SU-DHL-6 (cell line): Measurements from ENCODE around the gene DDR2.

ENCODE experiments used
- H2AFZ ChIP-seq: fragments of 200-600 bp; sonication (generic); 2 replicates; pipeline ENCODE4 v1.6.1; 2014; ENCODE audit warnings: low read depth, mild to moderate bottlenecking, moderate library complexity, mixed read lengths, antibody characterized with exemption, low read length; ENCODE audit not compliant: severe bottlenecking
- H3F3A ChIP-seq: fragments of 200-600 bp; shearing (Covaris generic); 2 replicates; pipeline ENCODE4 v1.6.0; 2016; ENCODE audit warnings: antibody characterized with exemption, mild to moderate bottlenecking; ENCODE audit not compliant: insufficient read depth
- H3K27ac ChIP-seq: fragments of 200-600 bp; sonication (generic); 2 replicates; pipeline ENCODE4 v1.5.1; 2016; ENCODE audit warnings: low read depth, mild to moderate bottlenecking, low read length, moderate library complexity, mixed read lengths
- H3K27me3 ChIP-seq: fragments of 200-600 bp; sonication (generic), shearing (Covaris generic); 2 replicates; pipeline ENCODE4 v1.6.0; 2014; ENCODE audit warnings: mild to moderate bottlenecking, low read length
- H3K36me3 ChIP-seq: fragments of 200-600 bp; sonication (generic); 2 replicates; pipeline ENCODE4 v1.6.1; 2014; ENCODE audit warnings: mild to moderate bottlenecking, low read length, mixed read lengths
- H3K4me2 ChIP-seq: fragments of 300-600, 200-600 bp; shearing (Covaris generic), sonication (generic); 2 replicates; pipeline ENCODE4 v1.6.0; 2014; ENCODE audit warnings: low read length, low read depth, mild to moderate bottlenecking; ENCODE audit not compliant: poor library complexity, severe bottlenecking
- H3K4me3 ChIP-seq: fragments of 200-600 bp; sonication (generic); 2 replicates; pipeline ENCODE4 v1.5.1; 2014; ENCODE audit warnings: antibody characterized with exemption, low read length, mild to moderate bottlenecking, mixed read lengths; ENCODE audit not compliant: insufficient read depth, poor library complexity, severe bottlenecking
- H3K79me2 ChIP-seq: fragments of 200-600 bp; sonication (generic); 2 replicates; pipeline ENCODE4 v1.6.1; 2014; ENCODE audit warnings: mild to moderate bottlenecking, low read length, moderate library complexity; ENCODE audit not compliant: insufficient read depth
- H3K9ac ChIP-seq: fragments of 200-600 bp; sonication (generic); 2 replicates; pipeline ENCODE4 v1.7.0; 2014; ENCODE audit warnings: mild to moderate bottlenecking, low read length
- H3K9me2 ChIP-seq: fragments of 200-600 bp; sonication (generic); replicated peaks from 2 replicates; pipeline ENCODE4 v1.6.1; 2014; ENCODE audit warnings: low read length; ENCODE audit not compliant: insufficient read depth
- H3K9me3 ChIP-seq: fragments of 200-600 bp; sonication (generic); 2 replicates; pipeline ENCODE4 v1.6.1; 2014; ENCODE audit warnings: low read length, mixed read lengths; ENCODE audit not compliant: insufficient read depth
- H4K20me1 ChIP-seq: fragments of 200-600 bp; sonication (generic); 2 replicates; pipeline ENCODE4 v1.6.1; 2014; ENCODE audit warnings: low read depth, mild to moderate bottlenecking, antibody characterized with exemption, low read length, moderate library complexity, mixed read lengths
- CTCF ChIP-seq: fragments of 200-600 bp; sonication (generic); IDR thresholded peaks from one replicate; pipeline ENCODE4 v1.5.1; 2017; ENCODE audit warnings: antibody characterized with exemption, mild to moderate bottlenecking, low read length, moderate library complexity; ENCODE audit not compliant: insufficient read depth, poor library complexity, severe bottlenecking
- EZH2phosphoT487 ChIP-seq: fragments of 200-600 bp; sonication (generic), shearing (Covaris generic); conservative IDR thresholded peaks from 2 replicates; pipeline ENCODE4 v1.6.1; 2018; ENCODE audit warnings: mild to moderate bottlenecking, antibody characterized with exemption, low read length, moderate library complexity, mixed read lengths

Gene DDR2

GRCh38 chr1:162706003-162706402 lies 73.7 kb downstream of the DDR2 start:
- Histone ChIP-seq H3F3A (no peaks in the 10 kb centered on the region), H4K20me1 (no peaks in the 10 kb centered on the region), H3K9me2 (no peaks in the 10 kb centered on the region), H2AFZ (no peak overlapping the region), H3K9ac (no peak overlapping the region), H3K4me2 (no peak overlapping the region), H3K9me3 (no peaks in the 10 kb centered on the region), H3K4me3 (no peak overlapping the region), H3K36me3 (no peaks in the 10 kb centered on the region), H3K79me2 (no peaks in the 10 kb centered on the region), H3K27me3 (no peaks in the 10 kb centered on the region), H3K27ac (no peak overlapping the region)
- TF ChIP-seq CTCF (no peak), EZH2phosphoT487 (no peak)

GRCh38 chr1:162706606-162707005 lies 74.3 kb downstream of the DDR2 start:
- Histone ChIP-seq H3K79me2 (no peaks in the 10 kb centered on the region), H4K20me1 (no peaks in the 10 kb centered on the region), H3K36me3 (no peaks in the 10 kb centered on the region)

GRCh38 chr1:162708286-162708685 lies 76.0 kb downstream of the DDR2 start:
- H3K4me3 ChIP-seq: no peak overlapping the region
- H3K36me3 ChIP-seq: no peaks in the 10 kb centered on the region
- H3K9me3 ChIP-seq: no peaks in the 10 kb centered on the region
- H3K79me2 ChIP-seq: no peaks in the 10 kb centered on the region
- H3K27me3 ChIP-seq: no peaks in the 10 kb centered on the region
- no peaks in the 10 kb centered on the region for H3K9me2 ChIP-seq
- no peak overlapping the region for H2AFZ ChIP-seq
- no peaks in the 10 kb centered on the region for H4K20me1 ChIP-seq
- H3K4me2 ChIP-seq: no peak overlapping the region
- TF ChIP-seq EZH2phosphoT487 (no peak), CTCF (no peak)
- no peak overlapping the region for H3K27ac ChIP-seq
- no peak overlapping the region for H3K9ac ChIP-seq
- no peaks in the 10 kb centered on the region for H3F3A ChIP-seq

More at GRCh38 chr1:162706606-162707005, 74.3 kb downstream of the DDR2 start:
- Histone ChIP-seq H3K9me3 (no peaks in the 10 kb centered on the region), H3F3A (no peaks in the 10 kb centered on the region), H3K4me2 (no peak overlapping the region), H3K4me3 (no peak overlapping the region), H3K9ac (no peak overlapping the region), H3K27ac (no peak overlapping the region), H3K27me3 (no peaks in the 10 kb centered on the region), H2AFZ (no peak overlapping the region), H3K9me2 (no peaks in the 10 kb centered on the region)
- TF ChIP-seq CTCF (no peak), EZH2phosphoT487 (no peak)
